ENCODE results near the gene VAX1. TPM values are rescaled to one million over a fixed set of nuclear protein-coding genes. Genes with fewer than 3 reads are reported as not detected.

Gene VAX1
- total RNA-seq, 3 donors from 2014 or later (not counting 1 experiment from before 2014, with no cell fraction given): not detected

- no peak overlapping the region for H3K4me3 Mint-ChIP-seq
- H3K36me3 ChIP-seq (ENCODE audit: control insufficient read depth, insufficient read depth, low read length): no peaks in the 10 kb centered on the region
- no peak overlapping the region for H3K27ac ChIP-seq (ENCODE audit: low read length)
- H3K27me3 ChIP-seq (ENCODE audit: control insufficient read depth, insufficient read depth, low read length): peaks cover 51% of the 10 kb centered on the region
- no peaks in the 10 kb centered on the region for H3K9me3 Mint-ChIP-seq
- no peak overlapping the region for H3K4me3 ChIP-seq (ENCODE audit: low read length)
- 29% methylated on average over 34 of the region's 34 CpGs for WGBS (ENCODE audit: insufficient coverage)
- peaks cover 16% of the 10 kb centered on the region for H3K36me3 Mint-ChIP-seq
- no peak overlapping the region for H3K27ac Mint-ChIP-seq
- no peak for ATAC-seq
- intact Hi-C loops (cut with micrococcal nuclease): no loop called here
- peaks cover 8% of the 10 kb centered on the region for H3K4me1 ChIP-seq (ENCODE audit: control insufficient read depth, insufficient read depth, low read length)
- no peak for TF ChIP-seq CTCF (IDR thresholded peaks at IDR 0.05)
- no peak for DNase-seq
- no peaks in the 10 kb centered on the region for H3K9me3 ChIP-seq (ENCODE audit: control insufficient read depth, insufficient read depth, low read length)
- peaks cover 10 to 14% of the 10 kb centered on the region in 2 donors for H3K4me1 Mint-ChIP-seq
- peaks cover 53 to 58% of the 10 kb centered on the region in 2 donors for H3K27me3 Mint-ChIP-seq (ENCODE audit: low read depth in 2 of 2)
Measured at GRCh38 chr10:117136391-117136975, 1.6 kb downstream of the VAX1 start.

- no peaks in the 10 kb centered on the region for H3K9me3 Mint-ChIP-seq
- Histone ChIP-seq H3K4me1 (ENCODE audit: control insufficient read depth, insufficient read depth, low read length) (peaks cover 12% of the 10 kb centered on the region), H3K4me3 (ENCODE audit: low read length) (no peak overlapping the region), H3K9me3 (ENCODE audit: control insufficient read depth, insufficient read depth, low read length) (no peaks in the 10 kb centered on the region), H3K27me3 (ENCODE audit: control insufficient read depth, insufficient read depth, low read length) (peaks cover 57% of the 10 kb centered on the region), H3K27ac (ENCODE audit: low read length) (no peak overlapping the region), H3K36me3 (ENCODE audit: control insufficient read depth, insufficient read depth, low read length) (no peaks in the 10 kb centered on the region)
- H3K36me3 Mint-ChIP-seq: peaks cover 16% of the 10 kb centered on the region
- intact Hi-C loops (cut with micrococcal nuclease): no loop called here
- H3K4me1 Mint-ChIP-seq: peaks cover 14 to 21% of the 10 kb centered on the region in 2 donors
- 90% methylated on average over 4 of the region's 4 CpGs for WGBS (ENCODE audit: insufficient coverage)
- no peak overlapping the region for H3K4me3 Mint-ChIP-seq
- TF ChIP-seq CTCF (IDR thresholded peaks at IDR 0.05): no peak
- no peak overlapping the region for H3K27ac Mint-ChIP-seq
- no peak for ATAC-seq
- H3K27me3 Mint-ChIP-seq (ENCODE audit: low read depth in 2 of 2): peaks cover 58 to 62% of the 10 kb centered on the region in 2 donors
- no peak for DNase-seq
Measured at GRCh38 chr10:117135480-117136140, 2.5 kb downstream of the VAX1 start.

GRCh38 chr10:117135026-117135372, 3.1 kb downstream of the VAX1 start:
- Mint-ChIP-seq H3K27ac (no peak overlapping the region), H3K9me3 (no peaks in the 10 kb centered on the region), H3K4me3 (no peak overlapping the region), H3K27me3 (ENCODE audit: low read depth in 2 of 2) (peaks cover 61 to 68% of the 10 kb centered on the region in 2 donors), H3K4me1 (peaks cover 14 to 21% of the 10 kb centered on the region in 2 donors), H3K36me3 (peaks cover 16% of the 10 kb centered on the region)
- DNase-seq (no peak), ATAC-seq (no peak)
- H3K4me1 ChIP-seq (ENCODE audit: control insufficient read depth, insufficient read depth, low read length): peaks cover 12% of the 10 kb centered on the region
- no peak overlapping the region for H3K27ac ChIP-seq (ENCODE audit: low read length)
- intact Hi-C loops (cut with micrococcal nuclease): no loop called here
- no peak for TF ChIP-seq CTCF (IDR thresholded peaks at IDR 0.05)
- 51% methylated on average over 6 of the region's 6 CpGs for WGBS (ENCODE audit: insufficient coverage)
- no peaks in the 10 kb centered on the region for H3K36me3 ChIP-seq (ENCODE audit: control insufficient read depth, insufficient read depth, low read length)
- H3K27me3 ChIP-seq (ENCODE audit: control insufficient read depth, insufficient read depth, low read length): peaks cover 57% of the 10 kb centered on the region
- no peak overlapping the region for H3K4me3 ChIP-seq (ENCODE audit: low read length)
- no peaks in the 10 kb centered on the region for H3K9me3 ChIP-seq (ENCODE audit: control insufficient read depth, insufficient read depth, low read length)

All from natural killer cell (primary cell).